ENCODE measurements around the gene MTURN. TPM values are rescaled to one million over a fixed set of nuclear protein-coding genes. Genes with fewer than 3 reads are reported as not detected.

The MTURN gene
- total RNA-seq, 1 donor from 2014 or later = 18.0 TPM

- no peak overlapping the region for H3K4me3 Mint-ChIP-seq
- H3K27me3 ChIP-seq = peaks cover 19% of the 10 kb centered on the region
- no peak overlapping the region for H3K27ac ChIP-seq
- no peak for TF ChIP-seq EZH2 (IDR thresholded peaks at IDR 0.05)
- no peak for TF ChIP-seq EZH2phosphoT487 (IDR thresholded peaks at IDR 0.05)
- TF ChIP-seq CTCF (IDR thresholded peaks at IDR 0.05) = no peak
- no peaks in the 10 kb centered on the region for H3K9me3 Mint-ChIP-seq
- no peaks in the 10 kb centered on the region for H3K4me1 Mint-ChIP-seq
- no peak overlapping the region for H3K4me3 ChIP-seq
- no peak overlapping the region for H3K4me2 ChIP-seq
- H3K79me2 ChIP-seq (ENCODE audit: low read depth) = peaks cover 4% of the 10 kb centered on the region
- no peak overlapping the region for H2AFZ ChIP-seq (replicated peaks)
- H3K36me3 ChIP-seq = no peaks in the 10 kb centered on the region
- H3K9me3 ChIP-seq (ENCODE audit: low read depth) = no peaks in the 10 kb centered on the region
- H3F3A ChIP-seq (ENCODE audit: low read depth) = no peaks in the 10 kb centered on the region
- H3K27ac Mint-ChIP-seq = no peak overlapping the region
- H4K20me1 ChIP-seq (ENCODE audit: low read depth) = peaks cover 10% of the 10 kb centered on the region
- no peak overlapping the region for H3K9ac ChIP-seq
- H3K4me1 ChIP-seq = peaks cover 4% of the 10 kb centered on the region
- H3K27me3 Mint-ChIP-seq (ENCODE audit: insufficient read depth, low read depth) = peaks cover 8% of the 10 kb centered on the region
- no peaks in the 10 kb centered on the region for H3K36me3 Mint-ChIP-seq
- no peak for DNase-seq (ENCODE audit: low spot score)
These were observed 5.1 kb downstream of the MTURN start for GRCh38 chr7:30139836-30140384.

GRCh38 chr7:30140456-30140855 is 5.7 kb downstream of the MTURN start:
- no peak overlapping the region for H3K4me3 Mint-ChIP-seq

GRCh38 chr7:30142710-30143109 is 7.9 kb downstream of the MTURN start:
- no peak overlapping the region for H3K9ac ChIP-seq
- Mint-ChIP-seq H3K27ac (no peak overlapping the region), H3K27me3 (ENCODE audit: insufficient read depth, low read depth) (peaks cover 2% of the 10 kb centered on the region), H3K9me3 (no peaks in the 10 kb centered on the region), H3K4me1 (no peaks in the 10 kb centered on the region), H3K4me3 (no peak overlapping the region), H3K36me3 (no peaks in the 10 kb centered on the region)
- no peaks in the 10 kb centered on the region for H3K9me3 ChIP-seq (ENCODE audit: low read depth)
- H2AFZ ChIP-seq (replicated peaks) = no peak overlapping the region
- peaks cover 7% of the 10 kb centered on the region for H3K79me2 ChIP-seq (ENCODE audit: low read depth)
- peaks cover 8% of the 10 kb centered on the region for H4K20me1 ChIP-seq (ENCODE audit: low read depth)
- no peaks in the 10 kb centered on the region for H3K27me3 ChIP-seq
- H3K27ac ChIP-seq = no peak overlapping the region
- H3F3A ChIP-seq (ENCODE audit: low read depth) = peaks cover 4% of the 10 kb centered on the region
- H3K4me2 ChIP-seq = no peak overlapping the region
- no peak for DNase-seq (ENCODE audit: low spot score)
- no peaks in the 10 kb centered on the region for H3K36me3 ChIP-seq
- no peak overlapping the region for H3K4me3 ChIP-seq
- H3K4me1 ChIP-seq = peaks cover 23% of the 10 kb centered on the region
- TF ChIP-seq CTCF (IDR thresholded peaks at IDR 0.05) = no peak
- no peak for TF ChIP-seq EZH2phosphoT487 (IDR thresholded peaks at IDR 0.05)
- no peak for TF ChIP-seq EZH2 (IDR thresholded peaks at IDR 0.05)

More at GRCh38 chr7:30140456-30140855, 5.7 kb downstream of the MTURN start:
- Histone ChIP-seq H3K4me2 (no peak overlapping the region), H3K9ac (no peak overlapping the region), H3K79me2 (ENCODE audit: low read depth) (peaks cover 9% of the 10 kb centered on the region), H3K4me1 (peaks cover 6% of the 10 kb centered on the region), H3F3A (ENCODE audit: low read depth) (no peaks in the 10 kb centered on the region), H3K27me3 (peaks cover 19% of the 10 kb centered on the region), H3K9me3 (ENCODE audit: low read depth) (no peaks in the 10 kb centered on the region), H3K4me3 (no peak overlapping the region), H2AFZ (replicated peaks) (no peak overlapping the region), H3K36me3 (no peaks in the 10 kb centered on the region), H3K27ac (no peak overlapping the region), H4K20me1 (ENCODE audit: low read depth) (peaks cover 12% of the 10 kb centered on the region)
- Mint-ChIP-seq H3K27ac (no peak overlapping the region), H3K9me3 (no peaks in the 10 kb centered on the region), H3K4me1 (no peaks in the 10 kb centered on the region), H3K27me3 (ENCODE audit: insufficient read depth, low read depth) (peaks cover 8% of the 10 kb centered on the region), H3K36me3 (no peaks in the 10 kb centered on the region)
- TF ChIP-seq CTCF (IDR thresholded peaks at IDR 0.05) (no peak), EZH2 (IDR thresholded peaks at IDR 0.05) (no peak), EZH2phosphoT487 (IDR thresholded peaks at IDR 0.05) (no peak)
- DNase-seq (ENCODE audit: low spot score) = no peak

All from neural progenitor cell (in vitro differentiated cells).